Heart right ventricle (tissue), 16 donors: ENCODE data around the gene PMS2. TPM values are rescaled to one million over a fixed set of nuclear protein-coding genes. Genes with fewer than 3 reads are reported as not detected.

Experiments
- ATAC-seq, 8 donors: fragments of 200-7000 bp; cut with Tn5 transposase; one replicate each; pipeline ENCODE4 v1.9.1; 2020; ENCODE audit warnings: mild to moderate bottlenecking in 8 of 8, moderate library complexity in 8 of 8, moderate number of reproducible peaks in 1 of 8
- DNase-seq, 2 donors: peaks; one replicate each; pipeline ENCODE4 v3.0.0-alpha.2; 2020
- H3K27ac ChIP-seq, 10 donors: fragments of 200-600 bp; sonication (generic) in 2 of 10; one replicate each; pipeline versions ENCODE4 v1.5.0 to v1.8.0; 2020 to 2022; ENCODE audit warnings: mild to moderate bottlenecking in 3 of 10
- H3K27me3 ChIP-seq, 7 donors: fragments of 200-600 bp; one replicate each; pipeline ENCODE4 v1.8.0; 2021 to 2022; ENCODE audit warnings: mild to moderate bottlenecking in 2 of 7
- H3K36me3 ChIP-seq, 9 donors: fragments of 200-600 bp; sonication (generic) in 1 of 9; one replicate each; pipeline versions ENCODE4 v1.5.0 to v1.8.0; 2020 to 2022; ENCODE audit warnings: mild to moderate bottlenecking in 2 of 9
- H3K4me1 ChIP-seq, 9 donors: fragments of 200-600 bp; sonication (generic) in 1 of 9; one replicate each; pipeline versions ENCODE4 v1.5.0 to v1.8.0; 2020 to 2022; ENCODE audit warnings: mild to moderate bottlenecking in 4 of 9
- H3K4me3 ChIP-seq, 10 donors: fragments of 200-600 bp; sonication (generic) in 2 of 10; one replicate each; pipeline versions ENCODE4 v1.5.0 to v1.8.0; 2020 to 2022; ENCODE audit warnings: mild to moderate bottlenecking in 7 of 10, moderate library complexity in 2 of 10
- H3K9me3 ChIP-seq, 11 donors: fragments of 200-600 bp in 10 of 11; sonication (generic) in 2 of 11; one replicate each; pipeline versions ENCODE4 v1.5.0 to v1.8.0; 2013 to 2022; ENCODE audit warnings: mild to moderate bottlenecking in 2 of 11, control low read depth in 1 of 11, moderate library complexity in 1 of 11
- WGBS, 2 donors: extraction: QIAGEN DNeasy Blood & Tissue Kit; methylation state at CpG; one replicate each; pipeline ENCODE4 v1.1.7; 2013; ENCODE audit warnings: inconsistent platforms in 1 of 2; 5-methylcytosine and 5-hydroxymethylcytosine counted together
- intact Hi-C, 10 donors: fragments of 100-400 bp; cut with DNase I; formaldehyde crosslinking; loops; one replicate each; pipeline versions ENCODE4 v1.11.1 to v1.14.2; 2022
- polyA plus RNA-seq, 2 donors: library from polyadenylated mRNA; stranded (reverse); fragments of 200-250 nt; gene quantifications; one replicate each; pipeline ENCODE4 v1.2.3, GENCODE V29; 2013
- total RNA-seq, 10 donors: library from RNA; stranded (reverse); fragmentation: NEBNext Ultra II Directional in 3 of 10; extraction: Animal tissue kit (Norgen Biotek cat#: 25700) in 3 of 10; gene quantifications; one replicate each; pipeline versions ENCODE4 v1.2.1 to v1.2.4, GENCODE V29; 2021 to 2023
- TF ChIP-seq, protein P1 (sequence below), 9 donors: fragments of 200-600 bp; sonication (generic) in 2 of 9; IDR thresholded peaks; one replicate each; pipeline versions ENCODE4 v1.5.0 to v1.8.0; 2021 to 2022; ENCODE audit warnings: antibody characterized with exemption in 9 of 9, mild to moderate bottlenecking in 5 of 9, moderate library complexity in 1 of 9
- donor health status: Arrhythmogenic right ventricular cardiomyopathy.
- donor health status: ischemic (EF 13 %, LVEDD 7.1; RV severe dilation, severe dysfunction).
- donor health status: healthy with polysubstance abuse.
- donor health status: DM: no; HTN: yes; CAD: no.
- donor health status: DM: no; HTN: no; CAD: no.
- donor health status: ischemic (EF 25% LVEDD 6.9; RV normal size, moderate dysfunction).
- donor health status: ischemic (EF 25% LVEDD 5.7; RV mildly dilated, moderate dysfunction).
- donor health status: healthy.
- donor health status: DM: yes; HTN: yes; CAD: no.
- donor health status: Ischemic cardiomyopathy.
- donor health status: ischemic (EF 35%, LVEDD 5.7; RV mildly dilated, moderate dysfunction).
- donor health status: nonischemic (EF 11% LVEDD 7.7; RV severe dilation, severe dysfunction).
- donor health status: DM: yes; HTN: yes; CAD: no.
- donor health status: PGD.
- donor health status: ischemic (EF 29% LVEDD 5.4; RV normal size, mild dysfunction).
- donor health status: nonischemic (EF 23%, LVEDD 6.1; RV moderate dilation, normal function).

The PMS2 gene
- total and polyA plus RNA-seq, 12 donors: 2.9 to 8.9 (median 6.6) TPM

DNA sequence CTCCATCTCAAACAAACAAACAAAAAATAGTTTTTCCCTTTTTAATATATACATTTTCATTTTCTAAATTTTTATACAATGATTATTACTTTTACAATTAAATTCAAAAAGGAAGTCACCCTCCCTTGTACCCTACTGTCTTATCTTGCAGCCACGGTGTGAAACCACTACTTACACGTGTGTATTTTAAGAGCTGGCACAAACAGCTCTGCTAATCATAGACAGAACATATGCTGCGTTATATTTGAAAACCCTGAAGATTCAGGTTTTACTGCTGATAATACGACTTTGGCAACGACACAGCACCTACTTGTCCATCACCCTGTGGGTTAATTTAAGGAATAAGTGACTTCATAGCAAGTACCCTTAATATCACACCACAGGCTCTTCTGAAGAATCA is 23.3 kb upstream of the PMS2 start:
- Histone ChIP-seq H3K9me3 (no peaks in the 10 kb centered on the region), H3K4me3 (no peak overlapping the region)
- WGBS, 2 donors: 48 to 56% methylated on average over 5 of the region's 5 CpGs

DNA sequence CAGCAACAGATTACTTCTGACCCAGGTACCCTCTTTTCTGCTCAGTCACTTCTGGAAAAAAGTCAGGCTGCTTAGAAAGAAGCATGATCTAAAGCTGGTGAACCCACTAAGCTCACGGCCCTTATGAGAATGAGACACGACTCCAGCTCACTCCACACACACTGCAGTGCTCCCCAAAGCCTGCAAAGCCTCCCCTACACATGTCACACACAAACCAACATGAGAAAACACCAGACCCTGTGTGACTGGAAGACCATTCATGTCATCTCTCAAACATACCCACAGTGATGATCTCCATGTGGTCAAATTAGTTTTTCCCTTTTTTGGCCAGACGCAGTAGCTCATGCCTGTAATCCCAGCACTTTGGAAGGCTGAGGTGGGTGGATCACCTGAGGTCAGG is 22.7 kb upstream of the PMS2 start:
- ATAC-seq: no peak

More for the DNA sequence above, 23.3 kb upstream of the PMS2 start:
- Histone ChIP-seq H3K27ac (no peak overlapping the region), H3K27me3 (no peaks in the 10 kb centered on the region), H3K4me1 (peaks cover 0 to 15% (median under 1%) of the 10 kb centered on the region in 9 donors), H3K36me3 (peaks cover 0 to 100% (median 36%) of the 10 kb centered on the region in 9 donors)
- DNase-seq (no peak), ATAC-seq (no peak)
- TF ChIP-seq, protein P1, sequence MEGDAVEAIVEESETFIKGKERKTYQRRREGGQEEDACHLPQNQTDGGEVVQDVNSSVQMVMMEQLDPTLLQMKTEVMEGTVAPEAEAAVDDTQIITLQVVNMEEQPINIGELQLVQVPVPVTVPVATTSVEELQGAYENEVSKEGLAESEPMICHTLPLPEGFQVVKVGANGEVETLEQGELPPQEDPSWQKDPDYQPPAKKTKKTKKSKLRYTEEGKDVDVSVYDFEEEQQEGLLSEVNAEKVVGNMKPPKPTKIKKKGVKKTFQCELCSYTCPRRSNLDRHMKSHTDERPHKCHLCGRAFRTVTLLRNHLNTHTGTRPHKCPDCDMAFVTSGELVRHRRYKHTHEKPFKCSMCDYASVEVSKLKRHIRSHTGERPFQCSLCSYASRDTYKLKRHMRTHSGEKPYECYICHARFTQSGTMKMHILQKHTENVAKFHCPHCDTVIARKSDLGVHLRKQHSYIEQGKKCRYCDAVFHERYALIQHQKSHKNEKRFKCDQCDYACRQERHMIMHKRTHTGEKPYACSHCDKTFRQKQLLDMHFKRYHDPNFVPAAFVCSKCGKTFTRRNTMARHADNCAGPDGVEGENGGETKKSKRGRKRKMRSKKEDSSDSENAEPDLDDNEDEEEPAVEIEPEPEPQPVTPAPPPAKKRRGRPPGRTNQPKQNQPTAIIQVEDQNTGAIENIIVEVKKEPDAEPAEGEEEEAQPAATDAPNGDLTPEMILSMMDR (IDR thresholded peaks at IDR 0.05): no peak
- intact Hi-C loops: no loop called here

DNA sequence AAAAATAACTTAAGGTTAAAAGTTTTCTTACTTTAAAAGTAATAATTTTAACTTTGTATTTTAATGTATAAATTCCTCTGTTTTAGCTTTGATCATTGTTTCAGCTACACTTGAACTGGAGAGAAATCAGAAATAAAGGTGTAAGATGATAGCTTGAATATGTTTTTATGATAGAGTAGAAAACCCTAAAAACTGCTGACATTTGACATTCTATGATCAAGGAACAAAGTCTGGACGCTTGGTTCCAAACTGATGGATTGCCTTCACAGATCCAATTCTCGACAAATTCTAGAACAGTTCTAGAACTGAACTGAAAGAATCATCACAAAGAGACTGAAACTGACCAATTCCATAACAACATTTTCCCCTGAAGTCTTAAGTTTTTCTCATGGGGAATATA is 22.1 kb upstream of the PMS2 start, which contains the start of gene ANKRD61:
Gene ANKRD61, plus strand, starts transcription at position 389 of the 400 bp plus-strand sequence. Its CDS starts 0 bp downstream, at position 389.
- H3K27ac ChIP-seq: no peak within 1 kb of the TSS
- TF ChIP-seq, protein P1 (IDR thresholded peaks at IDR 0.05): no peak
- H3K4me1 ChIP-seq: peaks cover 0 to 26% (median 12%) of the 10 kb centered on the region in 9 donors
- no peak for DNase-seq
- H3K36me3 ChIP-seq: peaks cover 0 to 100% (median 42%) of the 10 kb centered on the region in 9 donors
- WGBS, 2 donors: 81 to 90% methylated on average over 2 of the region's 2 CpGs
- intact Hi-C loops: no loop called here
- no peaks in the 10 kb centered on the region for H3K9me3 ChIP-seq
- ATAC-seq: no peak
- no peaks in the 10 kb centered on the region for H3K27me3 ChIP-seq
- no peak within 1 kb of the TSS for H3K4me3 ChIP-seq

More for the DNA sequence above, 22.7 kb upstream of the PMS2 start:
- intact Hi-C loops: no loop called here
- no peak for DNase-seq
- no peak overlapping the region for H3K27ac ChIP-seq
- no peaks in the 10 kb centered on the region for H3K27me3 ChIP-seq
- no peak overlapping the region for H3K4me3 ChIP-seq
- TF ChIP-seq, protein P1 (IDR thresholded peaks at IDR 0.05): no peak
- peaks cover 0 to 100% (median 42%) of the 10 kb centered on the region in 9 donors for H3K36me3 ChIP-seq
- H3K9me3 ChIP-seq: no peaks in the 10 kb centered on the region
- WGBS, 2 donors: 87 to 89% methylated on average over 3 of the region's 3 CpGs
- peaks cover 0 to 20% (median 7%) of the 10 kb centered on the region in 9 donors for H3K4me1 ChIP-seq

DNA sequence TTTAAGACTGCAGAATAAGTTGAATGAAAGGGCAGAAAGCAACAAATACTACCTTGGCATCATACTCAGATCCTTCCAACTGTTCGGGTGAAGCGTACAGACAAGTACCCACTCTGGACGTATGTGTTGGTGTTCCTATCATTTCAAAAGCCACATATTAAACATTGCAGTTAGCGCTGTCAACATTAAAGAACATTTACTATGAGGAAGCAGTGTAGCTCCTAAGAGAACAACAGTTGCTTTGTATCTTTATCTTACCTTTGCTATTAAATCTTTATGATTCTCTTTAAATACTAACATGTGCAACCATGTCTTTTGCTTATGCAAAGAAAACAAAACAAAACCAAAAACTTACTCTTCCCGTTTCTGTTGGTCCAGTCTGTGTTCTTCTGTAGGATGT is 19.7 kb upstream of the PMS2 start:
- Histone ChIP-seq H3K27ac (no peak overlapping the region), H3K4me1 (peaks cover 0 to 32% (median 16%) of the 10 kb centered on the region in 9 donors), H3K36me3 (peaks cover 0 to 100% (median 44%) of the 10 kb centered on the region in 9 donors), H3K27me3 (no peaks in the 10 kb centered on the region), H3K4me3 (no peak overlapping the region), H3K9me3 (no peaks in the 10 kb centered on the region)
- no peak for ATAC-seq
- 94 to 95% methylated on average over 5 of the region's 5 CpGs for WGBS, 2 donors
- intact Hi-C loops: no loop called here
- TF ChIP-seq, protein P1 (IDR thresholded peaks at IDR 0.05): no peak
- no peak for DNase-seq
